ENCODE data around the gene FAM149A. TPM values are rescaled to one million over a fixed set of nuclear protein-coding genes. Genes with fewer than 3 reads are reported as not detected.

Gene FAM149A
- total RNA-seq, 1 donor: 10.8 TPM

DNA sequence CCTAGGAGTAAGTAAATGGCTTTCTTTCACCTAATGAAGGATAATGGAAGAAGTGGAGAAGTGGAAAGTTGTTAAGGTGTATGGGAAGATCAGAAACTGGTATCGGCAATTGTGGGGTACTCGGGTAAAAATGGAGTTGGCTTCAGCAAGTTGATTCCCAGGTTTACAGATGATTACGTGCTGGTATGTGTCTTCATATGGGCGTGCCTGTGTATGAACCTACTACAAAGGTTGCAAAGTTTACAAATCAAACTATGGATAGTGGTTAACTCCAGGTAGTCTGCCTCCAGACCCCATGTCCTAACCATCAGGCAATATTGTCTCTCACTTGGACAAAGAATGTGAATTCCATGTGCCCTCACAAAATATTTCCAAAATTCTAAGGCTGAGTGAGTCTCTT, 34.8 kb upstream of the FAM149A start:
- no peak for DNase-seq (ENCODE audit: low read depth)
- peak overlapping the region; percentile 64 for H3K4me3 ChIP-seq (ENCODE audit: low read depth, low read length)
- TF ChIP-seq, protein P1, sequence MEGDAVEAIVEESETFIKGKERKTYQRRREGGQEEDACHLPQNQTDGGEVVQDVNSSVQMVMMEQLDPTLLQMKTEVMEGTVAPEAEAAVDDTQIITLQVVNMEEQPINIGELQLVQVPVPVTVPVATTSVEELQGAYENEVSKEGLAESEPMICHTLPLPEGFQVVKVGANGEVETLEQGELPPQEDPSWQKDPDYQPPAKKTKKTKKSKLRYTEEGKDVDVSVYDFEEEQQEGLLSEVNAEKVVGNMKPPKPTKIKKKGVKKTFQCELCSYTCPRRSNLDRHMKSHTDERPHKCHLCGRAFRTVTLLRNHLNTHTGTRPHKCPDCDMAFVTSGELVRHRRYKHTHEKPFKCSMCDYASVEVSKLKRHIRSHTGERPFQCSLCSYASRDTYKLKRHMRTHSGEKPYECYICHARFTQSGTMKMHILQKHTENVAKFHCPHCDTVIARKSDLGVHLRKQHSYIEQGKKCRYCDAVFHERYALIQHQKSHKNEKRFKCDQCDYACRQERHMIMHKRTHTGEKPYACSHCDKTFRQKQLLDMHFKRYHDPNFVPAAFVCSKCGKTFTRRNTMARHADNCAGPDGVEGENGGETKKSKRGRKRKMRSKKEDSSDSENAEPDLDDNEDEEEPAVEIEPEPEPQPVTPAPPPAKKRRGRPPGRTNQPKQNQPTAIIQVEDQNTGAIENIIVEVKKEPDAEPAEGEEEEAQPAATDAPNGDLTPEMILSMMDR (IDR thresholded peaks at IDR 0.05; ENCODE audit: insufficient read depth, low read length): no peak

DNA sequence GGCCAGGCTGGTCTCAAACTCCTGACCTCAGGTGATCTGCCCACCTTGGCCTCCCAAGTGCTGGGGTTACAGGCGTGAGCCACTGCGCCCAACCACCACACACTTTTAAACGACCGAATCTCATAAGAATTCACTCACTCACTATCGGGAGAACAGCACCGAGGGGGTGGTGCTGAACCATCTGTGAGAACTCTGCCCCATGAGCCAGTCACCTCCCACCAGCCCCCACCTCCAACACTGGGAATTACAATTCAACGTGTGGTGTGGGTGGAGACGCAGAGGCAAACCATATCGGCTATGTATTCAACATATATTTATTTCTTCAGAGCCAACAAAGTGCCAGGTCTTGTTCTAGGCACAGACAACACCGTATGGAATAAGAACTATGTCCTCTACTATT, 32.0 kb upstream of the FAM149A start:
- TF ChIP-seq, protein P1 (IDR thresholded peaks at IDR 0.05; ENCODE audit: insufficient read depth, low read length): no peak
- no peak overlapping the region for H3K4me3 ChIP-seq (ENCODE audit: low read depth, low read length)
- no peak for DNase-seq (ENCODE audit: low read depth)

DNA sequence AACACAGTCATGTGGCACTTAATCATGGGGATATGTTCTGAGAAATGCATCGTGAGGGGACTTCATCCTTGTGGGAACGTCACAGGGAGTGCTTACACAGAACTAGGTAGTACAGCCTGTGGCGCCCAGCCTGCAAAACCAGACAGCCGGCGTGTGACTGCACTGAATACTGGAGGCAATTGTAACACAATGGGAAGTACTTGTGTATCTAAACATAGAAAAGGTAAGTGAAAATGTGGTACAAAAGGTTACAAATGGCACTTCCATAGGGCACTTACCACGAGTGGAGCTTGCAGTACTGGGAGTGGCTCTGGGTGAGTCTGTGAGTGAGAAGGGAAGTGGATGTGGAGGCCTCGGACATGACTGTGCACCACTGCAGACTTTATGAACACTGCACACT, 30.3 kb upstream of the FAM149A start:
- H3K4me3 ChIP-seq (ENCODE audit: low read depth, low read length): no peak overlapping the region
- TF ChIP-seq, protein P1 (IDR thresholded peaks at IDR 0.05; ENCODE audit: insufficient read depth, low read length): no peak
- DNase-seq (ENCODE audit: low read depth): no peak

DNA sequence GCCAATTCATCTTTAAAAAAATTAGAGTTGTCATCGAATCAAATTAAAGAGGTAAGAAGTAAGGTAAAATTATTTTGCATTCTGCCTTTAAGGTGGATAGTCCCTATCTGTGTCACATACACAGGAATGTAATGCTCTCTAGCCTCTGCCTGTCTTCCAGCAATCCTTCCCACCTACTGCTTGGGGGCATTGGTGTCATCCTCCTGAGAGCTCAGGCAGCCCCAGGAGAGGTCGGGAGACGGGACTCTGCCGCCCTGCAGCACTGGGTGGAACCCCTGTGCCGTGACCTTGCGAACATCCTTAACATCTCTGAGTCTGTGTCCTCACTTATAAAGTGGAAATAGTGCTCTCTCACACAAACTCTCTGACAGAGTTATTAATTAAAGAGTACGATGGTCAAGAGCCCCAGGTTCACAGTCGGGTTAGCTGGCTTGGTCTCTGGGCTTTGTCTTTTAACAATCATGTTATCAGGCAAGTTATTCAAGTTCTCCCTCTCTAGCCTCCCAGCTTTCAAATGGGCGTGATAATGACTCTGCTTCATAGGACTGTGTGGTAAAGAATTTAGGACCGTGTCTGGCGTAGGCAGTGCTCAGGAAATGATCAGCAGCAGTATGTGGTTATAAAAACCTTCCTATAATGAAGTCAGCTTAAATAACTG, 25.4 kb upstream of the FAM149A start:
- TF ChIP-seq, protein P1 (IDR thresholded peaks at IDR 0.05; ENCODE audit: insufficient read depth, low read length): no peak
- DNase-seq (ENCODE audit: low read depth): no peak
- no peak overlapping the region for H3K4me3 ChIP-seq (ENCODE audit: low read depth, low read length)

DNA sequence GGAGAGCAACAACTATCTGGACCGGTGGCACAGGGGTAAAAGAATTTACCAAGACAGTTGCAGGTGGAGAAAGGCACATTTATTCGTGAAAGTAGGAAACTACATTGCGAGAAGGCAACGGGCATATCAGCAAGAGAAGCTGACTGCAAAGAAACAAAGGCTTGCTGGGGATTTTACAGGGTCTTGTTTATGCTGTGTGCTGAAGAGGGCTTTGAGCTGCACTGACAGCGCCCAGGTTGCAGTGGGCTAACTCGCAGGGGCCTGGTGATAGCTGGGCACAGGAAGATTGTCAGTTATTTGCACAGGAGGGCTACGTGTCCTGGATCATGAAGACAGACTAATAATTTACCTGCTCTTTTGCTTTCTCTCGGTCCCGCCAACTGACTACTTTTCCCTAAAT, 24.8 kb upstream of the FAM149A start:
- TF ChIP-seq, protein P1 (IDR thresholded peaks at IDR 0.05; ENCODE audit: insufficient read depth, low read length): no peak
- DNase-seq (ENCODE audit: low read depth): no peak

DNA sequence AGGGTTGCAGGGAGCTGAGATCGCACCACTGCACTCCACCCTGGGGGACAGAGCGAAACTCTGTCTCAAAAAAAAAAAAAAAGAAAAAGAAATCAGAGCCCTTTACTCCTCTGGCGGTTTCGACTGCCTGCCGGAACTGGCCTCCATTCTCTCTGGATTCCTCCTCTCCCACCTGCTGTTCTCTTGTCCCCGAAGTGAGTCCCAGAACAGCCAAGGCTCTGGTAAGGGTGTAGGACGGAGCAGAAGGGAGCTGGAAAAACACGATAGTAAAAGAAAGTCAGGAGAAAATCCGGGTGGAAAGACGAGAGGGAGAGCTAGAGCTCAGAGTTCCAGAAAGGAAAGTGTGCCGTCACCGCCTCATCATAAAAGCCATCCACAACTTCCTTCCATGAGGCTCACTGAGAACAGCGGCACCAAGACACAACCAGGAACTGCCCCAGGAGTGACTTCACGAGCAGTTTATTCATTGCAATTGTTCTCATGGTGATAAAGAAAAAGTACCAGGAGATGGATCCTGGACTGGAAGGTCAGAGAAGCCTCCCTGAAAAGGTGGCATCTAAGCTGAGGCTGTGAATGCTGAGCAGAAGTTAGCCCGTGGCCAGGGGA, 23.2 kb upstream of the FAM149A start:
- TF ChIP-seq, protein P1 (IDR thresholded peaks at IDR 0.05; ENCODE audit: insufficient read depth, low read length): no peak
- no peak for DNase-seq (ENCODE audit: low read depth)
- H3K4me3 ChIP-seq (ENCODE audit: low read depth, low read length): no peak overlapping the region

More for the DNA sequence above, 24.8 kb upstream of the FAM149A start:
- H3K4me3 ChIP-seq (ENCODE audit: low read depth, low read length): no peak overlapping the region

Data from fibroblast of the aortic adventitia (primary cell).